A549 (cell line): Measurements from ENCODE around the gene LRRC59. TPM values are rescaled to one million over a fixed set of nuclear protein-coding genes. Genes with fewer than 3 reads are reported as not detected.
A peak's percentile ranks its signal among the peaks of the same experiment; 100 is the strongest.

Experiments
- ATAC-seq, 2 experiments: fragments of 200-7000 bp in 1 of 2; fragments of >200 bp in 1 of 2; cut with Nextera tagmentation in 1 of 2; cut with Tn5 transposase in 1 of 2; 3 replicates each; pipeline versions ENCODE4 v1.8.0 to v1.9.1; 2018 to 2020; ENCODE audit warnings: mild to moderate bottlenecking in 1 of 2, moderate library complexity in 1 of 2
- CTCF ChIA-PET: fragments of 300-600 bp; sonication (Branson Sonifier 250); formaldehyde crosslinking; extraction: SDS; loops from one replicate; lab custom pipeline; 2021; ENCODE audit warnings: antibody characterized with exemption, inconsistent platforms; lab: Yijun Ruan, JAX
- POLR2A ChIA-PET: fragments of 350-600 bp; formaldehyde crosslinking; extraction: SDS; loops from one replicate; lab custom pipeline; 2021; ENCODE audit warnings: antibody characterized with exemption, inconsistent platforms; lab: Yijun Ruan, JAX
- DNase-seq, 2 experiments: peaks; one replicate each; pipeline versions ENCODE4 v3.0.0 to v3.0.0-alpha.2; 2011 to 2016; ENCODE audit warnings: low read depth in 1 of 2, low spot score in 1 of 2
- FAIRE-seq: peaks from 2 replicates; lab custom pipeline; 2011; peaks lifted over from hg19 to GRCh38; lab: Jason Lieb, UNC
- H3K27ac ChIP-seq, 2 experiments: fragments of >200 bp; sonication (Bioruptor Twin); formaldehyde crosslinking; 3 replicates each; pipeline ENCODE4 v1.5.1; 2016 to 2017
- H3K4me1 ChIP-seq: fragments of >200 bp; sonication (Bioruptor Twin); formaldehyde crosslinking; 3 replicates; pipeline ENCODE4 v1.6.1; 2016
- H3K4me2 ChIP-seq: fragments of >200 bp; sonication (Bioruptor Twin); formaldehyde crosslinking; 3 replicates; pipeline ENCODE4 v1.6.1; 2016
- H3K4me3 ChIP-seq: fragments of >200 bp; sonication (Bioruptor Twin); formaldehyde crosslinking; 3 replicates; pipeline ENCODE4 v1.5.1; 2016
- H3K9me3 ChIP-seq: fragments of >200 bp; sonication (Bioruptor Twin); formaldehyde crosslinking; 3 replicates; pipeline ENCODE4 v1.6.1; 2016
- CHD2 ChIP-seq: fragments of 150-350 bp; IDR thresholded peaks from 2 replicates; pipeline ENCODE4 v1.6.1; 2014; ENCODE audit warnings: low read length; ENCODE audit not compliant: partially characterized antibody
- ELK1 ChIP-seq: fragments of 150-350 bp; IDR thresholded peaks from 2 replicates; pipeline ENCODE4 v1.6.1; 2014; ENCODE audit warnings: low read depth, mild to moderate bottlenecking, low read length
- EP300 ChIP-seq, 2 experiments: fragments of >200 bp; sonication (Bioruptor Twin); formaldehyde crosslinking; IDR thresholded peaks; 2 replicates in 1 of 2; 3 replicates in 1 of 2; pipeline ENCODE4 v1.6.1; 2016 to 2017
- ESRRA ChIP-seq: fragments of 150-350 bp; IDR thresholded peaks from 2 replicates; pipeline ENCODE4 v1.6.1; 2014; ENCODE audit warnings: mild to moderate bottlenecking, low read length, borderline replicate concordance
- FOSB ChIP-seq: fragments of 250-450 bp; sonication (Bioruptor Pico); IDR thresholded peaks from 2 replicates; pipeline ENCODE4 v1.5.0; 2020; ENCODE audit warnings: mild to moderate bottlenecking, moderate library complexity
- FOXS1 ChIP-seq: fragments of 250-450 bp; sonication (Bioruptor Pico); IDR thresholded peaks from 2 replicates; pipeline ENCODE4 v1.5.0; 2020; ENCODE audit warnings: mild to moderate bottlenecking, moderate library complexity
- HEYL ChIP-seq: fragments of 250-450 bp; sonication (Bioruptor Pico); IDR thresholded peaks from 2 replicates; pipeline ENCODE4 v1.8.0; 2021; ENCODE audit warnings: mild to moderate bottlenecking, moderate library complexity
- HOXA7 ChIP-seq: fragments of 250-450 bp; sonication (Bioruptor Pico); IDR thresholded peaks from 2 replicates; pipeline ENCODE4 v1.5.0; 2020; ENCODE audit warnings: mild to moderate bottlenecking, moderate library complexity
- HOXB13 ChIP-seq: fragments of 250-450 bp; sonication (Bioruptor Pico); IDR thresholded peaks from 2 replicates; pipeline ENCODE4 v1.5.0; 2020; ENCODE audit warnings: low read depth, mild to moderate bottlenecking, moderate library complexity
- HOXB5 ChIP-seq: fragments of 250-450 bp; sonication (Bioruptor Pico); IDR thresholded peaks from 2 replicates; pipeline ENCODE4 v1.5.0; 2020; ENCODE audit warnings: mild to moderate bottlenecking, moderate library complexity
- JUNB ChIP-seq: fragments of >200 bp; sonication (Bioruptor Twin); formaldehyde crosslinking; IDR thresholded peaks from 2 replicates; pipeline ENCODE4 v1.6.1; 2016
- NFE2L2 ChIP-seq: fragments of 150-350 bp; conservative IDR thresholded peaks from 2 replicates; pipeline ENCODE4 v1.6.1; 2014; ENCODE audit warnings: low read length
- POLR2A ChIP-seq: IDR thresholded peaks from 2 replicates; pipeline ENCODE4 v1.6.1; 2012; ENCODE audit warnings: mild to moderate bottlenecking, low read length
- POLR2AphosphoS2 ChIP-seq: conservative IDR thresholded peaks from 2 replicates; pipeline ENCODE4 v1.6.1; 2012; ENCODE audit warnings: low read length, improper control_type of control experiment, inconsistent platforms
- RAD21 ChIP-seq, 2 experiments: fragments of >200 bp in 1 of 2; sonication (Bioruptor Twin) in 1 of 2; formaldehyde crosslinking in 1 of 2; IDR thresholded peaks in 1 of 2; conservative IDR thresholded peaks in 1 of 2; 2 replicates in 1 of 2; 3 replicates in 1 of 2; pipeline ENCODE4 v1.6.1; 2012 to 2018; ENCODE audit warnings: inconsistent platforms in 1 of 2
- RARB ChIP-seq: fragments of 250-450 bp; sonication (Bioruptor Pico); IDR thresholded peaks from 2 replicates; pipeline ENCODE4 v1.8.0; 2021; ENCODE audit warnings: mild to moderate bottlenecking, moderate library complexity
- RFX5 ChIP-seq: fragments of 450-650 bp; IDR thresholded peaks from 2 replicates; pipeline ENCODE4 v1.7.1; 2014; ENCODE audit warnings: antibody characterized with exemption, mild to moderate bottlenecking, moderate library complexity
- RNF2 ChIP-seq: fragments of 200-600 bp; sonication (generic); IDR thresholded peaks from 2 replicates; pipeline ENCODE4 v1.6.1; 2016; ENCODE audit warnings: low read depth, mild to moderate bottlenecking, antibody characterized with exemption, moderate library complexity, borderline replicate concordance
- SMC3 ChIP-seq: fragments of >200 bp; sonication (Bioruptor Twin); formaldehyde crosslinking; IDR thresholded peaks from 3 replicates; pipeline ENCODE4 v1.6.1; 2018; ENCODE audit warnings: inconsistent platforms
- SREBF2 ChIP-seq: fragments of 450-650 bp; IDR thresholded peaks from 2 replicates; pipeline ENCODE4 v1.6.1; 2014; ENCODE audit warnings: mild to moderate bottlenecking, moderate library complexity
- TFCP2L1 ChIP-seq: fragments of 250-450 bp; sonication (Bioruptor Pico); IDR thresholded peaks from 2 replicates; pipeline ENCODE4 v1.5.0; 2021; ENCODE audit warnings: mild to moderate bottlenecking
- ZFP36 ChIP-seq: fragments of 450-650 bp; IDR thresholded peaks from 2 replicates; pipeline ENCODE4 v1.6.1; 2014; ENCODE audit warnings: borderline replicate concordance; ENCODE audit not compliant: partially characterized antibody
- WGBS: methylation state at CpG from one replicate; pipeline ENCODE4 v1.1.6; 2017; ENCODE audit errors: missing lambda C conversion rate; 5-methylcytosine and 5-hydroxymethylcytosine counted together
- polyA plus RNA-seq, 4 experiments: library from polyadenylated mRNA; depleted of rRNA in 3 of 4; stranded (reverse); fragments of >200 nt; fragmentation: RNase III in 1 of 4; extraction: RNeasy Plus Mini Kit Qiagen cat#74134 plus additional on column Dnase treatment in 1 of 4; gene quantifications; 2 replicates in 3 of 4; 3 replicates in 1 of 4; pipeline ENCODE4 v1.2.3, GENCODE V29; 2011 to 2017
- TF ChIP-seq, protein P1 (sequence below): fragments of >200 bp; sonication (Bioruptor Twin); formaldehyde crosslinking; IDR thresholded peaks from 3 replicates; pipeline ENCODE4 v1.5.1; 2016
- TF ChIP-seq, protein P2 (sequence below): fragments of >200 bp; sonication (Bioruptor Twin); formaldehyde crosslinking; IDR thresholded peaks from 2 replicates; pipeline ENCODE4 v1.6.1; 2016
- TF ChIP-seq, protein P3 (sequence below): fragments of 450-650 bp; IDR thresholded peaks from 2 replicates; pipeline ENCODE4 v1.6.1; 2014; ENCODE audit warnings: antibody characterized with exemption

LRRC59 gene
- polyA plus RNA-seq, 2 of the 4 experiments (the other 2 are of a cell fraction), result 209 to 228 TPM

DNA sequence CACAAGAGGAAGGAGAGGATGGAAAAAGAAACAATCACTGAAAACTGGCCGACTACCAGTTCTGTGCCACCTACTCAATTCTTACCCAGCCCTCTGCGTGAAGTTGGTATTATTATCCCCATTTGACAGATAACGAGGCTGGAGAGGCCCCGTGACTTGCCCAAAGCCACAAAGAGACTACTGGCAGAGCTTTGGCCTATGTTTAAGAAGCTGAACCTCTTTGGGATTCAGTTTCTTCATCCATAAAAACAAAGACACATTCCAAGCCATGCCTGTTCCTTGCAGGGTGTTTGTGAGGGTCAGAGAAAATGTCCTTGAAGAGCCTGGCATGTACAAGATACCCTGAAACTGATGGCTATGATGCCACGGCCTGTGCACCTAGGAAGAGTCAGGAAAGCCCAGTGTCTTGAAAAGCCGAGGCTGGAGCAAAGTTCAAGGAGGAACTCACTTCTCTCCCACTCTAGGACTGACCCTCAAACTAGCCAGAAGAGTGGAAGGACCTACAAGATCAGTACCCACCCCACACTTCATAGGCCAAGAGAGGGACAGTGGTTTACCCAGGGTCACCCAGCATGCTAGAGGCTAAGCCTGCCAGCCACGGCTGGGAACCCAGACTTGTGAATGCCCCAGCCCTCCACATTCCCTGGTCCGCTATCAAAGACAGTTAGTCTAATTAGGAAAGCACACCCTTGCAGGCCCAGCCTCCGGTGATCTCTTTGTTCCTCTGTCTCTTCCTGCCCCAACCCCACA is 27.1 kb upstream of the LRRC59 start:
- Histone ChIP-seq H3K27ac (no peak overlapping the region), H3K4me2 (0 out of 3 replicates have a peak overlapping the region, but pooled peaks have one; percentile 4), H3K4me3 (no peak overlapping the region), H3K4me1 (peaks cover 27% of the 10 kb centered on the region), H3K9me3 (no peaks in the 10 kb centered on the region)
- TF ChIP-seq, protein P1, sequence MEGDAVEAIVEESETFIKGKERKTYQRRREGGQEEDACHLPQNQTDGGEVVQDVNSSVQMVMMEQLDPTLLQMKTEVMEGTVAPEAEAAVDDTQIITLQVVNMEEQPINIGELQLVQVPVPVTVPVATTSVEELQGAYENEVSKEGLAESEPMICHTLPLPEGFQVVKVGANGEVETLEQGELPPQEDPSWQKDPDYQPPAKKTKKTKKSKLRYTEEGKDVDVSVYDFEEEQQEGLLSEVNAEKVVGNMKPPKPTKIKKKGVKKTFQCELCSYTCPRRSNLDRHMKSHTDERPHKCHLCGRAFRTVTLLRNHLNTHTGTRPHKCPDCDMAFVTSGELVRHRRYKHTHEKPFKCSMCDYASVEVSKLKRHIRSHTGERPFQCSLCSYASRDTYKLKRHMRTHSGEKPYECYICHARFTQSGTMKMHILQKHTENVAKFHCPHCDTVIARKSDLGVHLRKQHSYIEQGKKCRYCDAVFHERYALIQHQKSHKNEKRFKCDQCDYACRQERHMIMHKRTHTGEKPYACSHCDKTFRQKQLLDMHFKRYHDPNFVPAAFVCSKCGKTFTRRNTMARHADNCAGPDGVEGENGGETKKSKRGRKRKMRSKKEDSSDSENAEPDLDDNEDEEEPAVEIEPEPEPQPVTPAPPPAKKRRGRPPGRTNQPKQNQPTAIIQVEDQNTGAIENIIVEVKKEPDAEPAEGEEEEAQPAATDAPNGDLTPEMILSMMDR, result no peak
- TF ChIP-seq ESRRA (no peak), HOXB5 (CRISPR knock-in tag) (no peak), FOSB (no peak), HOXB13 (CRISPR knock-in tag) (no peak), FOXS1 (CRISPR knock-in tag) (no peak), POLR2A (no peak), SMC3 (no peak), POLR2AphosphoS2 (no peak), HOXA7 (no peak), RFX5 (no peak), HEYL (no peak), RAD21 (conservative IDR thresholded peaks at IDR 0.05 in 1 of 2, IDR thresholded peaks at IDR 0.05 in 1 of 2) (no peak), TFCP2L1 (no peak), RNF2 (no peak), ELK1 (no peak), CHD2 (no peak), EP300 (IDR thresholded peaks at IDR 0.05) (no peak)
- ATAC-seq (no peak), FAIRE-seq (no peak), DNase-seq (no peak)
- WGBS, result 81% methylated on average over 9 of the region's 9 CpGs
- ChIA-PET POLR2A (no interaction called here), CTCF (interaction anchor here (0.7 to 1.4 kb wide), 4 partner anchors 38 to 651 kb away, joined by 3 to 5 read pairs (median 3); no protein-coding TSS in a partner anchor)

DNA sequence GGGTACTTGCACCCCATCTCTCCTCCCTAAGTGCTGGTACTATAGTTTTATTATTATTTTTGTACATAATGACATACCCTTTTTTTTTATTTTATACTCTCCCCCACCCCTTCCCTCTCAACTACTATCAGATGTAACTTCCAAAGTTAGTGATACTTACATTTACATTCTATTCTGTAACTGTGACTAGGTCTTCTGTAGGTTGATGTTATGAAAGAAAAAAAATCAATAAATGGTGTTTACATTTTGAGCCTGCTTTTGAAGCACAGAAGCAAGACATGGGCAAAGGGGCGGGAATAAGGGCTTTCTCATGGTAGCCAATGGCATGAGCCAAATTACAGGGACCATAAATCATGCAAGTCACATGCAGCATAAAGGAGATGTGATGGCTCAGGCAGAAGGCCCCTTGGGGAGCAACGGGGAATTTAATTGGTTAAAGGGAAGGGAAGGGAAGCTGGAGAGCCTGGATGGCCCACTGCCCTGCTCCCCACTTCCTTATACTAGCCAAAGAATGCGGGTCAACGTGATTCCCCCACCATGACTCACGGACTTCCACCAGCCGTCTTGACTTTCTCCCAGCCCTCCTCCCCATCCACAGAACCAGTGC is 26.3 kb upstream of the LRRC59 start:
- H3K4me3 ChIP-seq, result no peak overlapping the region
- POLR2A ChIA-PET, result no interaction called here
- H3K9me3 ChIP-seq, result no peaks in the 10 kb centered on the region
- peaks cover 27% of the 10 kb centered on the region for H3K4me1 ChIP-seq
- peak in 1 of 2 experiments; percentile 50 for DNase-seq
- FAIRE-seq, result no peak
- H3K4me2 ChIP-seq, result no peak overlapping the region
- H3K27ac ChIP-seq, result no peak overlapping the region
- TF ChIP-seq, protein P2, sequence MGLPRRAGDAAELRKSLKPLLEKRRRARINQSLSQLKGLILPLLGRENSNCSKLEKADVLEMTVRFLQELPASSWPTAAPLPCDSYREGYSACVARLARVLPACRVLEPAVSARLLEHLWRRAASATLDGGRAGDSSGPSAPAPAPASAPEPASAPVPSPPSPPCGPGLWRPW, result no peak
- no peak for TF ChIP-seq NFE2L2
- peak; percentile 54; the same call in 1 of the 2 replicates for TF ChIP-seq HOXB5 (CRISPR knock-in tag)
- no peak for TF ChIP-seq JUNB
- no peak for TF ChIP-seq ZFP36
- TF ChIP-seq SREBF2, result no peak
- TF ChIP-seq, protein P3, sequence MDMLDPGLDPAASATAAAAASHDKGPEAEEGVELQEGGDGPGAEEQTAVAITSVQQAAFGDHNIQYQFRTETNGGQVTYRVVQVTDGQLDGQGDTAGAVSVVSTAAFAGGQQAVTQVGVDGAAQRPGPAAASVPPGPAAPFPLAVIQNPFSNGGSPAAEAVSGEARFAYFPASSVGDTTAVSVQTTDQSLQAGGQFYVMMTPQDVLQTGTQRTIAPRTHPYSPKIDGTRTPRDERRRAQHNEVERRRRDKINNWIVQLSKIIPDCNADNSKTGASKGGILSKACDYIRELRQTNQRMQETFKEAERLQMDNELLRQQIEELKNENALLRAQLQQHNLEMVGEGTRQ, result no peak
- no peak for TF ChIP-seq RARB (CRISPR knock-in tag)
- 59% methylated on average over 6 of the region's 6 CpGs for WGBS
- peak in 1 of 2 experiments; percentile 1; a peak in 1 of 6 replicates for ATAC-seq
- CTCF ChIA-PET, result interaction anchor here (0.8 to 1.0 kb wide), 2 partner anchors 39 to 651 kb away, joined by 3 read pairs; no protein-coding TSS in a partner anchor
